Hepatic stellate cell (primary cell): ENCODE data around the gene PLD4.
"Not testable (repeated sequence)": the region's sequence is repeated elsewhere in the genome, so short reads cannot be mapped to it uniquely, and the experiment has no call there.

ENCODE experiments used
- DNase-seq: peaks from one replicate; pipeline ENCODE4 v3.0.0; 2011; ENCODE audit warnings: low spot score

Gene PLD4

DNA sequence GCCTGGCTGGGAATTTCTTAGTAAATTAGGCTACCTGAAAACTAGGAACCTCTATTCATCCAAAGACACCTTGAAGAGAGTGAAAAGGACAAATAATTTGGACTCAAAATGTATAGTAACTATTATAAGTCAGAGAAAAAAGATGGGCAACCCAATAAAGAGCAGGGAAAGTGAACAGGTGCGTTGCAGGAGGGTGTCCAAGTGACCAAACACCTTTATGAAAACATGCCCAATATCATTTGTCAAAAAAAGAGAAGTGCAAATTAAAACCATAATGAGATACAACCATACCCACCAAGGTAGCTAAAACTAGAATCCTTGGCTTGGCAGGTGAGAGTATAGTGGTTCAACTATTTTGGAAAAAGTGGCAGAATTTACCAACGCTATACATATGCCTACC lies 24.9 kb upstream of the PLD4 start:
- no peak for DNase-seq

DNA sequence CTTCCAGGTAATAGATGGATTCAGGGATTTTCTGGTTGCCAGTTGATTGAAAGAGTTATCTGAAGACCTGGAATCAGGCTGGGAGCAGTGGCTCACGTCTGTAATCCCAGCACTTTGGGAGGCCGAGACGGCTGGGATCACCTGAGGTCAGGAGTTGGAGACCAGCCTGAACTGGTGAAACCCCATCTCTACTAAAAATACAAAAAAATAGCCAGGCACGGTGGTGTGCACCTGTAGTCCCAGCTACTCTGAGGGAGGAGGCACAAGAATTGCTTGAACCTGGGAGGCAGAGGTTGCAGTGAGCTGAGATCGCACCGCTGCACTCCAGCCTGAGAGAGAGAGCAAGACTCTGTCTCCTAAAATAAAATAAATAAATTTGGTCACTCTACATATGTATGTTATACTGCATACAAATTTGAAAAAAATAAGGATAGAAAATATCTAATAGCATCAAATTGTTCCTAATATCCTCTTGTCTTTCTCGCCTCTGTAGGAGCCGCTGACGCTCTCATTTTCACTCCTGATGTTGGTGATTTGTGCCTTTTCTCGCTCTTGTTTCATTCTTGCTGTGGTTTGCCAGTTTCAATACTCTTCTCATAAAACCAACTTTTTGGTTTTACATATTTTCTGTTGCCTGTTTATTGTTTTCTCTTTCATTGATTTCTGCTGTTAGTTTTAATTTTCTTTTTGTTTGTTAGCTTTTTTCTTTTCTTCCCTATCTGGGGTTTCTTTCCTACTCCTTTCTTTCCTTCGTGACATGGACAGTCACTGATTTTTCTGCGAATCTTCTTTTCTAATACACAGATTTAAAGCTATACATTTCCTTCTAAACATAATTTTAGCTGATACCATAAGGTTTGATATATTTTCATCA lies 23.8 kb upstream of the PLD4 start:
- no peak for DNase-seq

- no peak for DNase-seq
Measured at GRCh38 chr14:104903990-104904389, 20.7 kb upstream of the PLD4 start.

DNA sequence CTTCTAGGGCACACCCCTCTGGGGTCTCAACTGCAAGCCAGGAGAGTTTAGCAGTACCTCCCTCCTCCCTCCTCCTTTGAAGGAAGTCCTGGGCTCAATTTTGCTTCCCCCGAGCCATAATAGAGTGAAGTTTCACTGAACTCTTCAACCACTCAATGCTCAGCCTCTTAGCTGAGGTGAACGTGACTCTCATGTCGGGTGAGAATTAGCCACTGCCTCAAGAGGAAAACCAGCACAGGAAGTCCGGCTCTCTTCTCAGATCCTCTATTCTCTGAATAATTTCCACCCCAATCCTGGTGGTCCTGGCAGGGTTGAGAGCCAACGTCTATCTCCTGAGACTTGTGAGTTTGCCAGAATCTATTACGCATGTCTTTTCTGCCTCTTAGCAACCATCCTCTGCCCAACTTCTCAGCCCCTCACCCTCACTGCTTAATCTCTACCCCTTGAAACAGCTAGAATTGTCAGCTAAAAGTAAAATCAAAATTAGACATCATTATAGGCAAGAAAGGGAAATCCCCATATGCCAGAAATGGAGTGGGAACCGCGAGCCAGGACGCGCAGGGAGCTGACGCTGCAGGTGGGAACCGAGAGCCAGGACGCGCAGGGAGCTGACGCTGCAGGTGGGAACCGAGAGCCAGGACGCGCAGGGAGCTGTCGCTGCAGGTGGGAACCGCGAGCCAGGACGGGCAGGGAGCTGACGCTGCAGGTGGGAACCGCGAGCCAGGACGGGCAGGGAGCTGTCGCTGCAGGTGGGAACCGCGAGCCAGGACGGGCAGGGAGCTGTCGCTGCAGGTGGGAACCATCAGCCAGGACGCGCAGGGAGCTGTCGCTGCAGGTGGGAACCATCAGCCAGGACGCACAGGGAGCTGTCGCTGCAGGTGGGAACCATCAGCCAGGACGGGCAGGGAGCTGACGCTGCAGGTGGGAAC lies 19.8 kb upstream of the PLD4 start:
- not testable (repeated sequence) for DNase-seq

- not testable (repeated sequence) for DNase-seq
Measured at GRCh38 chr14:104905579-104905933, 19.1 kb upstream of the PLD4 start.

- no peak for DNase-seq
Measured at GRCh38 chr14:104908303-104908702, 16.4 kb upstream of the PLD4 start.

DNA sequence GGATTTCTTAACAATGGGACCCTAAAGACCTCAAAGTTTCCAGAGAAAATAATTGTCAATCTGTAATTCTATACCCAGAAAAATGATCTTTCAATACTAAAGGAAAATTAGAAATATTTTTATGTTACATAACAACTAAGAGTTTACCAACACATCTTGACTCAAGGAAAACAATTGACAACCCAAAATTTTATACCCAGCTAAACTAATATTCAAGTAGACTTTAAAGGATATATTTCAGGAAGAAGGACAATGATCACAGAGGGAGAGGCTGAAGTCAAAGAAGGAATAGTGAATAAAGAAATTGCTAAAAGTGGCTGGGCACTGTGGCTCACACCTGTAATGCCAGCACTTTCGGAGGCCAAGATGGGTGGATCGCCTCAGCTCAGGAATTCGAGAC lies 12.6 kb upstream of the PLD4 start:
- DNase-seq, result no peak

GRCh38 chr14:104913435-104913834 lies 11.2 kb upstream of the PLD4 start:
- no peak for DNase-seq

- DNase-seq, result no peak
Measured at GRCh38 chr14:104917116-104917515, 7.6 kb upstream of the PLD4 start.

DNA sequence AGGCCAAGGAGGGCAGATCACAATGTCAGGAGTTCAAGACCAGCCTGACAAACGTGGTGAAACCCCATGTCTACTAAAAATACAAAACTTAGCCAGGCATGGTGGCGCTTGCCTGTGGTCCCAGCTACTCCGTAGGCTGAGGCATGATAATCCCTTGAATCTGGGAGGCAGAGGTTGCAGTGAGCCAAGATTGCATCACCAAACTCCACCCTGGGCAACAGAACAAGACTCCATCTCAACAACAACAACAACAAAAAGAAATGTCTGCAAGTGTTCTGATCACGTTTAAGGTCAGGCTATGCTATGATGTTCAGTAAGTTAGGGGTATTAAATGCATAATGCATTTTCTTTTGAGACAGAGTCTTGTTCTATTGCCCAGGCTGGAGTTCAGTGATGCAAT lies 6.7 kb upstream of the PLD4 start:
- DNase-seq, result no peak

- not testable (repeated sequence) for DNase-seq
Measured at GRCh38 chr14:104919152-104919992, 5.3 kb upstream of the PLD4 start.

- no peak for DNase-seq
Measured at GRCh38 chr14:104919993-104920315, 4.7 kb upstream of the PLD4 start.

- no peak for DNase-seq
Measured at GRCh38 chr14:104923640-104924420, 849 bp upstream of the PLD4 start.

- no peak for DNase-seq
Measured at GRCh38 chr14:104925214-104925854, 655 bp downstream of the PLD4 start.

DNA sequence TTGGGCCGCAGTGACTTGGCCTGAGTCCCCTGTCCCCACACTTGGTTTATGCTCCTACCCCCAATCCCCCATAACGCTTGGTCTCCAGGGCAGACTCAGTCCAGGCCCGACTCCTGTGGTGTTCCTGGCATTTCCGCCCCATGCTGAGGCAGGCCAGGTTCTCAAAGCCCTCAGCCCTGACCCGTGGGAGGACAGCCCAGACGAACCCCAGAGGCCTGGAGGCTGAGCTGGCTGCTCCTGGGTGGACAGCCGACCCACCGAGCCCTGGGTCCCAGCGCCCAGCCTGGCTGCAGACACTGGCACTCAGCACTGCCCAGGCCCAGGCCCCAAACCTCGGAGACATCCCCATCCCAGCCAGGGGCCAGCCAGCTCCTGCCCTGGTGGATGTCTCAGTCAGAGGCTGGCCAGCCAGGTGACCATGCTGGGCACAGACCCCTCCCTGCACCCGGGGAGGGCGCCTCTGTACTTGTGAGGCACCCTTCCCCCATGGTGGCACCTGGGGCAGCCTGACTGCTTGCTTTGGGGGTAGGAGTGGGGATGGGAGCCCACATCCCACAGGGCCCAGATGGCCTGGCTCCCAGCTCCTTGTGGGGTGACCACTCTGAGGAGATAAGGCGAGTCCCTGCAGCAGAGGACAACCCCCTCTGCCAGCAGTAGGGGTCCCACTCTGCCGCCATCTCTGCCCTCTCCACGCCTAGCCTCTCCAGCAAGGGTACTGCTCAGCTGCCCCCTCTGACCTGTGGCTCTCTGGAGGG lies 1.4 kb downstream of the PLD4 start:
- no peak for DNase-seq

- no peak for DNase-seq
Measured at GRCh38 chr14:104926619-104927431, 2.1 kb downstream of the PLD4 start.

DNA sequence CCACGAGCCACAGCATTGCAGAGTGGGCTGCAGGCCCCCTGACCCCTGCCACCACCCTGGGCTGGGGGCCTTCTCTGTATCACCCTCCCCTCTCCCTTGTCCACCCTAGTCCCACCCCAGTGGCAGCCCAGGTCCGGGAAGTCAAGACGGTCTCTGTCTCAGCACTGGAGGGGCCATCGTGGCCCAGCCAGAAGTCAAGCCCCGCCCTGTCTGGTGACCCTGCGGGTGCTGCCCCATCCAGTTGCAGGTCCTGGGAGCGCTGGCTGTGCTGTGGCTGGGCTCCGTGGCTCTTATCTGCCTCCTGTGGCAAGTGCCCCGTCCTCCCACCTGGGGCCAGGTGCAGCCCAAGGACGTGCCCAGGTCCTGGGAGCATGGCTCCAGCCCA lies 2.7 kb downstream of the PLD4 start:
- no peak for DNase-seq

DNA sequence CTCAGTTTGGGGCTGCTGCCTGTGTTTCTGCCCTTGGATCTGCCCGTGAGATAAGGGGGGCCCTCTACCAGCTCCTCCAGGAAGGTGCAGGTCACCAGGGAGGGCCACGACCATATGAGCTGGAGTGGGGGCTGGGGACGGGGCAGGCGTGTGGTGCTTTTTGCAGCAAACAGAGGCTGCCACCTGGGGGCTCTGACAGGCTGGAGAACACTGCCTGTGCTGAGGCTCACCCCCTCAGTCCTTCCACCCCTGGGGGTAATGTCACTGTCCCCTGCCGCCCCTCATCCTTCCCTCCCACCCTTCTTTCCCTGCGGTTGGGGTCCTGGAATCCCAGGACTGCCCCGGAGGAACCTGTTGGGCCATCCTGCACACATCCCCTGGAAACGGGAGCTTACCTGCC lies 3.2 kb downstream of the PLD4 start:
- DNase-seq, result no peak

DNA sequence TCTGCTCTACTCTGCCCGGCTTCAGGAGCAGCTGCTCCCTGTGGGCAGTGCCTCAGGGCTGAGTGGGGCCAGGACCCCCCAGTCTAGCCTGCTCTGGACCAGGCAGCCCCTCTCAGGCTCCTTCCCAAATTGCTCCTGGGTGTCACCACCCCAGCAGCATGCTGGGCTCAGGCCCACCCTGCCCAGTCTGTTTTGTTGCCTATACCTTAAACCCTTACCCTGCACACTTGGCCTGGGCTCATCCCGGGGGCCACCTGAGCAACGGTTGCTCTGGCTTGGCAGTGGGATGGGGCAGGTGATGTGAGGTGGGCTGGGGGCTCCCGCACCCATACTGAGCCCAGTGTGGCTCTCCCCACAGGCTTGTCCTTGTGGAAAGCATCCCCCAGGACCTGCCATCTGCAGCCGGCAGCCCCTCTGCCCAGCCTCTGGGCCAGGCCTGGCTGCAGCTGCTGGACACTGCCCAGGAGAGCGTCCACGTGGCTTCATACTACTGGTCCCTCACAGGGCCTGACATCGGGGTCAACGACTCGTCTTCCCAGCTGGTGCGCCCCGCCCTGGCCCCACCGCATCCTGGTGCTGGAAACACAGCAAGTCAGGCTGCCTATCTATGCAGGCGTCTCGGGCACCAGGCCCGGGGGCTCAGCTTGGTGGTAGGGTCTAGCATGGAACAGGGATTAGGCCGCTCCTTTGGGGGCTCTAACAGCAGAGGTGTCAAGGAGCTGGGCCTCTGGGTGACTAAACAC lies 3.9 kb downstream of the PLD4 start:
- DNase-seq, result no peak
